ENCODE data around the gene ZNF90.
"Not testable (repeated sequence)": the region's sequence is repeated elsewhere in the genome, so short reads cannot be mapped to it uniquely, and the experiment has no call there.

ZNF90 gene

DNA sequence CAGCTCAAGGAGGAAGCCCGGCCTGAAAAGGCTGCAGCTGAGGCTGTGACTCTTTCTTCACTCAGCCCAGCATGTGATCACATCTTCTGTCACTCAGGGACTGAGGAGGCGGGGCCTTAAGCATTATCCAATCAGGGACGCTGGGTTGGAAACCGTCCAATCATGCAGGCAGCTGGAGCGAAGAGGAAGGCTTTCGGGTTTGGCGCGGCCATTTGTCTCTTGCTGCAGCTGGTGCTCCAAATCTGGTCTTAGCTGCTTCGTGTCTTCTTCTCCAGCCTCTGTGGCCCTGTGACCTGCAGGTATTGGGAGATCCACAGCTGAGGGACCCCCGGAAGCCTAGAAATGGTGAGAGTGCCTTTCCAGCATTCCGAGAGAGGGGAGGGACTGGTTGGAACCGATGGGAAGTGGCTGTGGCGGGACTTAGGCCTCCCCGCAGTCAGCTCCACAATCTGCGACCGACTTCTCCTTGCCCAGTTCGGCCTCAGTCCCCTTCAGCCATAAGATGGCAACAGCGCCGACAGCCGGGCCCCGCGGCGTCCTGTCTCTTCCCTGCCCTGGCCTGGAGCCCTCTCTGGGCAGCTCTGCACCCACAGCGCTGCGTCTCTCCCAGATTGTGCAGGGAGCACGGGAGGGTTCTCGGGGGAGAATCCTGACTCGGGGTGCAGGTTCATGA lies at the start of gene ZNF90:
TSS of gene ZNF90 (plus strand) at position 210 of the 673 bp plus-strand sequence. CDS start at position 343, 133 bp downstream.
- peak; percentile 28 to 96 (median 84) for DNase-seq

DNA sequence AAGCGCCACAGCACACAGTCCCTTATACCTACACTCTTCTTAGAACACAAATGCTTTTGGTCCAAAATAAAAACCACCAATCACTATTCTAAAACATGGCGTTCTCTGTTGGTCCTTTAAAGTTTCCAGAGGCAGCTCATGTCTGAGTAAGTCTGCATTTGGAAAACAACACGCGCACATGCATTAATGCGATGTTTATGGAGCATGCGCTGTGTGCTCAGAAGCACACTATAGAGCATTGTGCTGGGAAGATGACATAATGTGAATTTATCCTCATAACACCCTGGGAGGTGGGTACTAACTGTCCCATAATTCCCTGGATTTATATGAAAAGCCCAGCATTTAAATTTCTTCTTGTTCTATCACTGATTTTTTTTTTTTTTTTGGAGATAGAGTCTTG lies 49.2 kb upstream of the ZNF90 start:
- DNase-seq = peak in 8 of 51 donors; percentile 4 to 40 (median 11)

DNA sequence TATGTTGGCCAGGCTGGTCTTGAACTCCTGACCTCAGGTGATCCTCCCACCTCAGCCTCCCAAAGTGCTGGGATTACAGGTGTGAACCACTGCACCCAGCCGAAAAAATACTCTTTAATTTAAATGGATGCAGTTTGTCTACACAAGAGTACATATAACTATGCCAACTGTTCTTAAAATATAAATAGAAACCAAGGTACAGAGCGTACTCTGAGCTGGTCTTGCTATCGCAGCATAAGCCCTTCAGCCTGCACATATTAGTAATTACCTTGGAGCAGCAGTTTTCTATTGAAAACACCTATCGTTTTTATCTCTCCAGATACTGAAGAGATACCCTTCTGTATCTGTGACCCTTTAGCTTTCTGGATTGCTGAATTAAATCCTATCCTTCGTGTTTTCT lies 41.9 kb upstream of the ZNF90 start:
- DNase-seq = no peak

DNA sequence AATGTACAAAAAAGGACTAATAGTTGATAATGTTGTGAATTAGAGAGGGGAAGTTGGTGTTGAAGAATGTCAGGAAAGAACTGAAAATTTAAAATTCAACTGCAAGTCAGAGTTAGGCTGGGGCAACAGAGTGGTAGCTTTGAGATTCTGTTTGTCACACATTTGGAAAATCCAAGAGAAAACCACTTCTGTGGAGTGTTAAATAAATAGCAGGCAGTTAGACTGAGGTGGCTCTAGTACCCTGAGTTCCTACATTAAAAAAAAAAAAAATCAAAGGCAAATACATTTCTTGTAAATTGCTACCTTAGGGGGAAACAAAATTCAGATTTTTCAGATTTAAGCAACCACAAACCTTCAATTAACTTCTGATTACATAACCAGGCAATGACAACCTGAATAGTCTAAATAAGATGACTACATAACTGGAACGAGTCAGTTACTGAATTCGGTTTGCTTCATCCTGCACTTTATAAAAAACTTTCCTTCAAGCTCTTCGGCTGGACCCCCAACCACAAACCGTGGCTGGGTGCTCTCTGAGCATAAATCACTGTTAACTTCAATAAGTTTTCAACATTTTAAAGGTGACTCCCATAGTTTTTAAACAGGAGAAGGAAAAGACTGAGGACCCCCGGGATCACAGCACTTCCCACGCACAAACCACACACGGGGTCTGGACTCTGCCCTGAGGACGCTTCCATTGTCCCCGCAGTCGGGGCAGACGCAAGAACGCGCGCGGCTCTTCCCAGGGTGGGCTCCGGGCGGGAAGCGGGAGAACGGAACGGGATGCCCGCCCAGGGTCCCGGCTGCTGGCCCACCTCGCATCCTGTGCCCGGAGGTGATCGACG lies 39.2 kb upstream of the ZNF90 start:
- no peak for DNase-seq

DNA sequence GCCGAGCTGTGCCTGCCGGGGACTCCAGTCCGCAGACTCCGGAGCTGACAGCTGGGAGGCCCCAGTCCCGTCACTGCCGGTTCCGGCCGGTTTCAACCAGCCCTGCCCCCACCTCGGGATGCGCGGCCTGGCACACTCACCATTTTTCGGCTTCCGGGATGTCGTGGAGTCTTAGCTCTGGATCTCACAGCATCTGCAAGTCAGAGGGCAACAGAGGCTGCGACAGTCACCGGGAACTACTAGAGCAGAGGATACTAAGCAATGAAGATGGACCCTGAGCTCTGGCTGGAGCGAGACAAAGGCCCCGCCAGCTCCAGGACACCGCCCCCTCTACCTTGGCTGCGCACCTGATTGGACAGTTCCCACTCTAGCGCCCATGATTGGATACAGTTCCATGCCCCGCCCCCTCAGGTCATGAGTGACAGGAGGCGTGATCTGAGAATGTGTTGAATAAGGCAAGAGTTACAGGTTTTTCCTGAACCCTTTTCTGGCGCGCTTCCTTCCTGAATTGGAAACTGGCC lies 38.5 kb upstream of the ZNF90 start, which contains the start of gene ZNF682:
TSS of gene ZNF682 (minus strand) at position 303 of the 521 bp plus-strand sequence. CDS start at position 143, 160 bp downstream.
- peak; percentile 60 to 97 (median 88) for DNase-seq

DNA sequence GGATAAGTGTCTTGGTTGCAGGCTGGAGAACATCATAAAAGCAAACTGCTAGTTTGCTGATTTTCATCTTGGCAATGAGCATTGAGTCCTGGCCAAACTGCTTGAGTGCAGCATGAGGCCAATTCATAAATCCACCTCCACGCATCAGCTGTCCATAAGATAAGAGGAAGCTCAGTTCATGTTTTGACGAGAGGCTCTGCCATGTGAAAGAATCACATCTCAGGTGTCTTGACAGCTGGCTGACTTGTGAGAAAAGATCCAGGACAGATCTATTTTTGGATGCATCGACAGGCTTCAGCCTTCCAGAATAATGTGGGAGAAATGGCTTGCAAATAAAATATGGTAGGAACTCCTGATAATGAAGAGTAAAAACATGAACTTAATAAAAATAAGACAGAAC lies 33.1 kb upstream of the ZNF90 start:
- DNase-seq = no peak

DNA sequence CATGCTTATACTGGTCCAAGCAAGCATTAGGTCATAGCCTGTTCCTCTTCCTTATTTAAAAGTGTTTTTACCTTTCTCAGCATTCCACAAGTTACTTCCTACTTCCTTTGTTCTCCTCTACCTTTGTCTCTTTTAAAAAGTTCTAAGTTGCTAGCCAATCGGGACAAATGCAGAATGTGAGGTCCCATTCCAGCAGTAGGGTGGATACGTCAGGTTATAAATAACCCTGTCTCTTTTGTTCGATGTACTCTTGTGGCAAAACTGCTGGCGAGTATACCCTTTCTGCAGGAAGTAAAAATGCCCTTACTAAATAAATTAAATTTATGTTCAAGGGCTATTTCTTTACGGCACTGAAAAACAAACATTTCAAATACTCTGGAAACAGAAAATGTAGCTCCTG lies 32.1 kb upstream of the ZNF90 start:
- not testable (repeated sequence) for DNase-seq

DNA sequence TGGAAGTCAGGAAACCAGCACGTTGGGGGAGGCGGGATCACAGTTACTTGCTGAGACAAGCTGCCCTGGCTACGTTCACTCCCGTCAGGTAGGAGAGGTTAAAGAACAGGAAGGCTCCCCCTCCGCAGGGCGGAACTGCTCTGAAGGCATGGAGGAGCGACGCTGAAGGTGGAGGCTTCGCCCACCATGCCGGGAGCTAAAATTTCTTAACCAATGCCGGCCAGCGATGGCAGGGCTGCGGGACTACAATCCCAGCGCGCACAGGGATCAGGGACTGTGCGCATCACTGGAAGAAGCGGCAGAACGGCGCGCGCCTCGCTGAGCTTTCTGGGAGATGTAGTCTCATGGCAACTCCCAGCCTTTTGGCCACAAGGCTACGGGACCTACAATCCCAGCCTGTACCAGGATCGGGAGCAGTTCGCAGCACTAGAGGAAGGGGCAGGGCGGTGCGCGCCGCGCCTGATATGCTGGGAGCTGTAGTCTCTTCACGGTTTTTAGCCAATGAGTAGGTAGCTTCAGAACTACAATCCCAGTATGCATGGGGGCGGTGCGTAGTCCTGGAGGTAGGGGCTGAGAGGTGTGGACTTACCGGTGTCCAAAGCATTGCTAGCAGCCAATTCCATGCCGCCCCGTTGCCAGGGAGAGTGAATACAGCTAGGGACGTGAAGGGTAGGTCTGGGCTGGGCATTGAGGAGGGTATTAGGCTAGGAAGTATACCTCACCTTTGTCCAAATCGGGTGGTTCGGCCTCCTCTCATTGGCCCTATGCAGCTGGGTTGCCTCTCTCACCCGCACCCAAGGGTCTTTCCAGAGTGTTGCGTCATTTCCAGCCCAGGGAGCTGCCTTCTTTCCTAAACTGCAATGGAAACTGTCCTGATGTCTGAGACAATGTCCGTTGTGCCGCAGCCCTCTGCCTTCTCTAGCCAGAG lies 25.7 kb upstream of the ZNF90 start:
- peak; percentile 40 to 100 (median 96) for DNase-seq

DNA sequence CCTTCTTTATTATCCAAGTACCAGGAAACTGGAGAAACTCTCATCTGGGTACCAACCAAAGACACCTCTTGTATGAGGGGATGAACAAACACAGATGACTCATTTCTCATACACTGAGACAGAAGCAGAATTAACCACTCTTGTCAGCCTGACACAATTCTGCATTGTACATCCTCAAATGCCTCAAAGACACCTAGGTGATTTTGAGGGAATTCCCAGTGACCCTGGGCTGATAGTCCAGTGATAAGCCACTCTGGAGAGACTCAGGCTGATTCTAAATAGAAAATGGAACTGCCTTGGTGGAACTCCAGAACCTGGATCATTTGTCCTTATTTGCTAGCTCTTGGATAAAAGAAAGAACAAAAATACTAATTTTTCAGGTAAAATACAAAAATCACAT lies 19.1 kb upstream of the ZNF90 start:
- DNase-seq = not testable (repeated sequence)

DNA sequence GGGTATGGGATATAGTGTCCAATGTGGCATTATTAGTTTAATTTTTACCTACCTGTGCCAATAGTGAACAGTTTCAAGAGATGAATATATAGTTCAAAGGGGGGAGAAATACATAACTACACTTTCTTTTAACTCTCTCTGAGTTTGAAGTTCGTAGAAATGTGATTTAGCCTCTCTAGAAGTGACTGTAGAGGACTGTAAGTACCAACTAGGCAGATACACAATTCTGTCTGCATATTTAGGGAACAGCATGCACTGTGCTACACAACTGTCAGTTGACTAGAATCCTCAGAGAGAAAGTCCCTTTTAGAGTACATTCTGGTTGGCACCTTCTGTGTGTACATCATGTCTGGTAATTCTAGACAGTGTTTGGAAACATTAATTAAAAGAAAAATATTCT lies 17.5 kb upstream of the ZNF90 start:
- no peak for DNase-seq

DNA sequence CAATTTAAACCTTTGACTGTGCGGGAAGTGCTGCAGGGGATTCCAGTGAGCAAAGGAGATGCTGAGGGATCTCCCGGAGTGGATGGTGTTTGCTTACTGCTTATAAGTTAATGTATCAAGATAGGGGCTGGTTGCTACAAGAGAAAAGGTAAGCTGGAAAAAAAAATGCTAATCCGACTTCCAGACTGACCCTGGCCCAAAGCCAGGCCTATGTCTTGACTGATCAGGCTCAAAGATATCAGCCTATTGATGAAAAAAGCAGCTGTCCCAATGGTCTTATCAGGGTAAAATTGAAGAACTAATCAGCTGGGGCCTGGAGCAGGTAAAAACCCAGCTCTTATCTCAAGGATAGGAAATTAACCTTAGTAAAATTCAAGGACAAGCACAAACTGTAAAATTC lies 10.9 kb upstream of the ZNF90 start:
- no peak for DNase-seq

DNA sequence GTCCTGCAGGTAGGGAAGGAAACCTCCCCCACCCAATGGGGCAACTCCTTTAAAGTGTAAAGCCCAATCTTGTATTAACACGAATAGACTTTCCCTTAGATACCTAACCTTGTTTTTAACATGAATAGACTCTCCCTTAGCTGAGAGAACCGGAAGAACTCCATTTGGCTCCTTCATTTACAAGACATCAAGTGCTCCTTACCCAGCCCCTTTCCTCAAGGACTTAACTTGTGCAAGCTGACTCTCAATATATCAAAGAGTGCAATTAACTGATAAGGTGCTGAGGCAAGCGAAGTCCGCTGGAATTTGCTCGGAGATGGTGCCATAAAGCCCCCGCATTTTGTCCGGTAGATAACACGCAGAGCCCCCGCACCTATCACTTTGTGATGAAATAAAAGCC lies 9.9 kb upstream of the ZNF90 start:
- no peak for DNase-seq

DNA sequence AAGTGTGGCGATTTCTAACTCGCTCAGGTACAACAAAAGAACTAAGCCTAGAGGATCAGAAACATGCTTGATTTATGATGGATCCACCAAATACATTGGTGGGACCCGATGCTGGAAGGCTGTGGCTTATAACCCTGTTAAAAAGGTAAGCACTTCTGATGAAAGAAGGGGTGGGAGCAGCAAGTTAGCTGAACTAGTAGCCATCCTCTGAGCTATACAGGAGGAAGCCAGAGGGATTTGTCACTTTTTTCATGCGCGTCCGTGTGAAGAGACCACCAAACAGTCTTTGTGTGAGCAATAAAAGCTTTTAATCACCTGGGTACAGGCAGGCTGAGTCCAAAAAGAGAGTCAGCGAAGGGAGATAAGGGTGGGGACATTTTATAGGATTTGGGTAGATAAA lies 9.2 kb upstream of the ZNF90 start:
- not testable (repeated sequence) for DNase-seq

DNA sequence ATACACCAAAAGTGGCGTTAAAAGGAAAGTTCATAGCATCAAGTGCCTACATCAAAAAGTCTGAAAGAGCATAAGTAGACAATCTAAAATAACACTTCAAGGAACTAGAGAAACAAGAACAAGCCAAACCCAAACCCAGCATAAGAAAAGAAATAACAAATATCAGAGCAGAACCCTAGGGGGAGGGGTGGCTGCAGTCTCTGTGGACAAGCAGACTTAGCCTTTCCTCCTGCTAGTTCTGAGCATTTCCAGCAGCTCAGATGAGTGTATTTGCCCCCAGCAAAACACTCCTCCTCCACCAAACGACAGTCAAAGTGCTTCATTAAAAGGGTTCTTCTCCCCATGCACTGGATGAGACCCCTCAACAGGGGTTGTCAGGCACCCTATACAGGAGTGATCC lies 7.1 kb upstream of the ZNF90 start:
- no peak for DNase-seq

DNA sequence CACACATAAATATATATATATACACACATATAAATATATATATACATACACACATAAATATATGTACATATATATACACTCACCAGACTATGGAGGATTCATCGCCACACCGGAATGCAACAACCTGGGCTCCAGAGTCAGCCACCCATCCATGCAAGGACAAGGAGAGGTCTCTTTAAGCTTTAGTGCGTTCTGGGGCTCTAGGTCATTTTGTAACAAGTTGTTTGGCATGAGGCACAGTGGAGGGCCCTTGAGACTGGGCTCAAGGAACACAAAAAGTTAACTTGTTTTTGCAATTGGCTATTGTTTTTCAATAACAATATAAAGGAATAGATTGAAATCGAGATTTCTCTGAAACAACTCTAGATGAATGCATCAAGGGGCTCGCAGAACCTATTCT lies 4.9 kb upstream of the ZNF90 start:
- DNase-seq = no peak

DNA sequence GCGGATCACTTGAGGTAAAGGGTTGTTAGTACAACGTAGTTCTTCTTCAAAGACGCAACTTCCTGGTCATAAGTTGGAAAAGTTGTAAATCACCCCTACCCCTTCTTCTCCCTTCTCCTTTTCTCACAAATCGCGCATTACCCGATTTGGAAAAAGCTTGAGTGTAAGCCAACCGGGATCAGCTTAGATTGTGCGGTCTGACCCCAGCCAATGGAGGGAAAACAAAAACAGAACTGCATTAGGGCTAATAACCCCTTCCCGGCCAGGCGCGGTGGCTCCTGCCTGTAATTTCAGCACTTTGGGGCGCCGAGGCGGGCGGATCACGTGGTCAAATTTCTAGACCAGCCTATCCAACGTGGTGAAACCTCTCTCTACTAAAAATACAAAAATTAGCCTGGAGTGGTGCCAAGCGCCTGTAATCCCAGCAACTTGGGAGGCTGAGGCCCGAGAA lies 806 bp downstream of the ZNF90 start:
- DNase-seq = peak in 14 of 51 donors; percentile 0 to 20 (median 2)

DNA sequence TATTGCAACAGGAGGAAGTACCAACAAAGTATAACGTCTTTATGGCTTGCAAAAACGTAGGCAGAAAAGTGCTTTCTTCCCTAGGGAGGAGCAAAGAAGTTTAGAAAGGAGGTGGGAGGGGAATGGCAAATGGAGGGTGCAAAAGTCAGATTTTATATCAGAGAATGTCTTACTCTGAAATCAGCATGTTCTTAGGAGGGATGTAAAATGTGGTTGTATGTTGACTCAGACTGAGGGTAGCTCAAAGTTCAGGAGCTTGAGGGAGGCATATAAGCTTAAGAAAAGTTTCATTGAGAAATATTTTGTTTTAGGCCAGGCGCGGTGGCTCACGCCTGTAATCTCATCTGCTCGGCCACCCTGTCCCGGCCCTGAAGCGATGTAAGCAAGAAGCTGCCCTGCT lies 1.7 kb downstream of the ZNF90 start:
- no peak for DNase-seq

DNA sequence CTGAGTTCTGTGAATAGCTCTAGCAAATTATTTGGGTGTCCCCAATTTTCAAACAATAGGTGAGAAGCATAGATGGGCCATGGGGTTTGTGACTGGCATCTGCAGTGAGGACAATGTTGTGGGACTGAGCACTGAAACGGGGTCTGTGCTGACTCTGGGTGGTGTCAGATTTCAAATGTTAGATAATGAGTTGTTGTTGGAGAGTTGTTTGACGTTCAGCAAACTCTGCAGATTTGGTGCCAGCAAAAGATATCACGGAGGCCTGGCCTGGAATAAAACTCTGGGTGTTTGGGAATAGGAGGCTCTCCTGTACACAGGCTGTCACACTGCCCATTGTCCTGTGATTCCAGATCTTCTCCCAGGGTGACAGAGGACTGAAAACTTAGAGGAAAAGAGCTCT lies 2.9 kb downstream of the ZNF90 start:
- DNase-seq = no peak

DNA sequence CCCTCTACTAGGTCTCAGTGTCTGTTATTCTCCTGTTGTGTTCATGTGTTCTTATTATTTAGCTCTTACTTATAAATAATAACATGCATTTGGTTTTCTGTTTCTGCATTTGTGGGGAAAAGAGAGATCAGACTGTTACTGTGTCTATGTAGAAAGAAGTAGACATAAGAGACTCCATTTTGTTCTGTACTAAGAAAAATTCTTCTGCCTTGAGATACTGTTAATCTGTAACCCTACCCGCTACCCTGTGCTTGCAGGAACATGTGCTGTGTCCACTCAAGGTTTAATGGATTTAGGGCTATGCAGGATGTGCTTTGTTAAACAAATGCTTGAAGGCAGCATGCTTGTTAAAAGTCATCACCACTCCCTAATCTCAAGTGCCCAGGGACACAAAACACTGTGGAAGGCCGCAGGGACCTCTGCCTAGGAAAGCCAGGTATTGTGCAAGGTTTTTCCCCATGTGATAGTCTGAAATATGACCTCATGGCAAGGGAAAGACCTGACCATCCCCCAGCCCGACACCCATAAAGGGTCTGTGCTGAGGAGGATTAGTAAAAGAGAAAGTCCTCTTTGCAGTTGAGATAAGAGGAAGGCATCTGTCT lies 4.5 kb downstream of the ZNF90 start:
- not testable (repeated sequence) for DNase-seq

DNA sequence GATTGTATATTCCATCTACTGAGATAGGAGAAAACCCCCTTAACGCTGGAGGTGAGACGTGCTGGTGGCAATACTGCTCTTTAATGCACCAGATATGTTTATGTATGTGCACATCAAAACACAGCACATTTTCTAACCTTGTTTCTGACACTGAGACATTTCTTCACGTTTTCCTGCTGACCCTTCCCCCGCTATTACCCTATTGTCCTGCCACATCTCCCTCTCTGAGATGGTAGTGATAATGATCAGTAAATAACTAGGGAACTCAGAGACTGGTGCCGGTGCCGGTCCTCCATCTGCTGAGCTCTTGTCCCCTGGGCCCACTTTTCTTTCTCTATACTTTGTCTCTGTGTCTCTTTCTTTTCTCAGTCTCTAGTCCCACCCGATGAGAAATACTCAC lies 5.1 kb downstream of the ZNF90 start:
- not testable (repeated sequence) for DNase-seq

DNA sequence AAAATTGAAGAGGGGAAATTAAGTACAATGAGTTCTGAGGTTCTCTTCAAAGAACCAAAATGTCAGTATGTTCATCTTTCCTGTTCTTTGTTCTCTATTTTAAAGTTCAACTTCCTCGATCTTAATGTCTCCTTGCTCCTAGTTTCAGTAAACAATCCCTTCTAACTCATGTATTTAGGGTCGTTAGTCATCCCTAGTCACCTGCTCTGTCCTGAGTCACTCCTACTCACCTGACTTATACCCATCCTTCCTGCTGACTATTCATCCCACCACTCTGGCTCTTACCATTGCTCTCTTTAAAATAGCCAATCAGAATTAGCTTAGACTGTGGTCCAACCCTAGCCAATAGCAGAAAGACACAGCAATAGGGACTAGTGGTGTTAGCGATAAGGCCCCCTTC lies 24.3 kb downstream of the ZNF90 start:
- no peak for DNase-seq
